ENCODE results near the gene PEG3. TPM values are rescaled to one million over a fixed set of nuclear protein-coding genes. Genes with fewer than 3 reads are reported as not detected.

The PEG3 gene
- total RNA-seq, 1 donor from 2014 or later, result 11.6 TPM

DNA sequence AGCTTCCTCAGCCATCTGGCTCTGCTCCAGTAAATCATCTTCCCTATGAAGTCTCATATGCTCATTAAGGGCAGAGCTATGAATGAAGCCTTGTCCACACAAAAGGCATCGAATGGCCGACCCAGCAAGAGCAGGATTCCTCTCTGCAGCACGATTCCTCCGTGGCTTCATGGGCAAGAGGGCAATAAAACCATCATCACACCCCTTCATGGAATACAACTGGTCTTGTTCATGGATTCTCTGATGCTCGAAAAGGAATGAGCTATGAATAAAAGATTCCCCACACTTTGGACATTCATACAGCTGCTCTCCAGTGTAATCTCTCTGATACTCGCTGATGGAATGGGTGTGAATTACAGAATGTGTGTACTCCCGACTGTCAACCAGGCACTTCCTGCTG, 25.9 kb downstream of the PEG3 start:
- Mint-ChIP-seq H3K9me3 (ENCODE audit: unreplicated experiment) (peaks cover 17% of the 10 kb centered on the region), H3K27ac (ENCODE audit: unreplicated experiment) (no peak overlapping the region), H3K4me3 (ENCODE audit: unreplicated experiment) (no peak overlapping the region), H3K27me3 (ENCODE audit: unreplicated experiment) (peaks cover 4% of the 10 kb centered on the region), H3K4me1 (ENCODE audit: low read depth, unreplicated experiment) (no peaks in the 10 kb centered on the region), H3K36me3 (ENCODE audit: unreplicated experiment) (peaks cover 23% of the 10 kb centered on the region)
- DNase-seq, result no peak
- TF ChIP-seq, protein P1, sequence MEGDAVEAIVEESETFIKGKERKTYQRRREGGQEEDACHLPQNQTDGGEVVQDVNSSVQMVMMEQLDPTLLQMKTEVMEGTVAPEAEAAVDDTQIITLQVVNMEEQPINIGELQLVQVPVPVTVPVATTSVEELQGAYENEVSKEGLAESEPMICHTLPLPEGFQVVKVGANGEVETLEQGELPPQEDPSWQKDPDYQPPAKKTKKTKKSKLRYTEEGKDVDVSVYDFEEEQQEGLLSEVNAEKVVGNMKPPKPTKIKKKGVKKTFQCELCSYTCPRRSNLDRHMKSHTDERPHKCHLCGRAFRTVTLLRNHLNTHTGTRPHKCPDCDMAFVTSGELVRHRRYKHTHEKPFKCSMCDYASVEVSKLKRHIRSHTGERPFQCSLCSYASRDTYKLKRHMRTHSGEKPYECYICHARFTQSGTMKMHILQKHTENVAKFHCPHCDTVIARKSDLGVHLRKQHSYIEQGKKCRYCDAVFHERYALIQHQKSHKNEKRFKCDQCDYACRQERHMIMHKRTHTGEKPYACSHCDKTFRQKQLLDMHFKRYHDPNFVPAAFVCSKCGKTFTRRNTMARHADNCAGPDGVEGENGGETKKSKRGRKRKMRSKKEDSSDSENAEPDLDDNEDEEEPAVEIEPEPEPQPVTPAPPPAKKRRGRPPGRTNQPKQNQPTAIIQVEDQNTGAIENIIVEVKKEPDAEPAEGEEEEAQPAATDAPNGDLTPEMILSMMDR (IDR thresholded peaks at IDR 0.05; ENCODE audit: partially characterized antibody, unreplicated experiment), result no peak

GRCh38 chr19:56813531-56813930, 27.0 kb downstream of the PEG3 start:
- Mint-ChIP-seq H3K27me3 (ENCODE audit: unreplicated experiment) (peaks cover 4% of the 10 kb centered on the region), H3K4me1 (ENCODE audit: low read depth, unreplicated experiment) (no peaks in the 10 kb centered on the region), H3K36me3 (ENCODE audit: unreplicated experiment) (peaks cover 23% of the 10 kb centered on the region), H3K9me3 (ENCODE audit: unreplicated experiment) (peaks cover 17% of the 10 kb centered on the region), H3K4me3 (ENCODE audit: unreplicated experiment) (no peak overlapping the region), H3K27ac (ENCODE audit: unreplicated experiment) (no peak overlapping the region)
- no peak for DNase-seq
- TF ChIP-seq, protein P1 (IDR thresholded peaks at IDR 0.05; ENCODE audit: partially characterized antibody, unreplicated experiment), result no peak

DNA sequence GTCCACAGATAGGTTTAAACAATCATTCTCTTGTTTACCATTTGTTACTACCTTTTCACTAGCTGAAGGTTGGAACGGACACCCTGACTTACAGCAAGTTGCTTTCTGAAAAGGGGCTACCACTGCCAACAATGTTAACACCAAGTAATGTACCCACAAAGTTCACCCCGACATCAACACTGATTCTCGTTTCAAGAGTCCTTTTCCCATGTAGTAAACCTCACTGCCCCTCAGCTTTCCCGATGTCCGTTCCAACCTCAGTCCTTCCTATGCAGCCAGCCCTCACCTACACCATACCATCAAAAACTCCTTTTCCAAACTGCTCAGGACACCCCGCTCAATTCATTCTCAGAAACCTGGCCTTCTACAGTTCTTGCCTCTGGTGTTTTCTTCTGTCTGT, 29.0 kb downstream of the PEG3 start:
- Mint-ChIP-seq H3K27me3 (ENCODE audit: unreplicated experiment) (peaks cover 2% of the 10 kb centered on the region), H3K9me3 (ENCODE audit: unreplicated experiment) (peaks cover 15% of the 10 kb centered on the region), H3K36me3 (ENCODE audit: unreplicated experiment) (peaks cover 9% of the 10 kb centered on the region), H3K4me1 (ENCODE audit: low read depth, unreplicated experiment) (no peaks in the 10 kb centered on the region), H3K27ac (ENCODE audit: unreplicated experiment) (no peak overlapping the region), H3K4me3 (ENCODE audit: unreplicated experiment) (no peak overlapping the region)
- DNase-seq, result no peak
- TF ChIP-seq, protein P1 (IDR thresholded peaks at IDR 0.05; ENCODE audit: partially characterized antibody, unreplicated experiment), result no peak

GRCh38 chr19:56810260-56810659, 30.3 kb downstream of the PEG3 start:
- TF ChIP-seq, protein P1 (IDR thresholded peaks at IDR 0.05; ENCODE audit: partially characterized antibody, unreplicated experiment), result no peak

DNA sequence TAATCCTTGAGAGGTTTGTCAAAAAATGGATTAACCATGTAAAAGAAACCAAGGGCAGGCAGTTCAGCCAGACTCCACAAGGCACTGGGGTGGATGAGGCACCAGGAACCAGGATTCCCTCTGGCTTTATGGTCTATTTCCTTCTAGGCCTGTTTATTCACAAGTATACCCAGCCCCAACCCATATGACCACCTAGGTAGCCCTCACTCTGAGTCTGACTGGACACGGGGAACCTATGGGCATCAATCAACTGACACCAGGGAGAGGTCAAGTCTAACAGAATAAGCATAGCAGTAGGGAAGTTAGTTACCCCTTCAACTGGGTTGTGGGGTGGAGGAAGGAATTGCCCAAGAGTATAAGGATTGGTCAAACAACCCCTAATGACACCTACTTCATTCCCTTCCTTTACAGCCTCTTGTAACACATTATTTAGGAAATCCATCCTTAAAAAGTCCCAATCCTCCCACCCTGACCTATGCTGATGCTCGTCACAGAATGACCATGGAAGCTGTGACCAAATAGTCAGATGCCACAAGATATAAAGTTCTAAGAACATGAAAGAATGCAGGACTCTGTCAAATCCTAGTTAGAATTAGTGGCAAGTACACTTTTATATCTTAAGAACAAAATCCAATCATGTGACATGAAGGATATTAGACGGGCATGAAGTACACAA, 31.7 kb downstream of the PEG3 start:
- no peaks in the 10 kb centered on the region for H3K4me1 Mint-ChIP-seq (ENCODE audit: low read depth, unreplicated experiment)
- TF ChIP-seq, protein P1 (IDR thresholded peaks at IDR 0.05; ENCODE audit: partially characterized antibody, unreplicated experiment), result no peak
- peaks cover 12% of the 10 kb centered on the region for H3K9me3 Mint-ChIP-seq (ENCODE audit: unreplicated experiment)
- no peak overlapping the region for H3K4me3 Mint-ChIP-seq (ENCODE audit: unreplicated experiment)
- no peak for DNase-seq
- H3K27me3 Mint-ChIP-seq (ENCODE audit: unreplicated experiment), result no peaks in the 10 kb centered on the region
- H3K27ac Mint-ChIP-seq (ENCODE audit: unreplicated experiment), result no peak overlapping the region
- peaks cover 8% of the 10 kb centered on the region for H3K36me3 Mint-ChIP-seq (ENCODE audit: unreplicated experiment)

More at GRCh38 chr19:56810260-56810659, 30.3 kb downstream of the PEG3 start:
- H3K27ac Mint-ChIP-seq (ENCODE audit: unreplicated experiment), result no peak overlapping the region
- H3K4me1 Mint-ChIP-seq (ENCODE audit: low read depth, unreplicated experiment), result no peaks in the 10 kb centered on the region
- peaks cover 2% of the 10 kb centered on the region for H3K27me3 Mint-ChIP-seq (ENCODE audit: unreplicated experiment)
- H3K4me3 Mint-ChIP-seq (ENCODE audit: unreplicated experiment), result no peak overlapping the region
- peaks cover 8% of the 10 kb centered on the region for H3K36me3 Mint-ChIP-seq (ENCODE audit: unreplicated experiment)
- H3K9me3 Mint-ChIP-seq (ENCODE audit: unreplicated experiment), result peaks cover 19% of the 10 kb centered on the region
- no peak for DNase-seq

Measured in glutamatergic neuron (in vitro differentiated cells).